Right ventricle myocardium inferior (tissue), 1 donor: ENCODE results near the gene PPP4C. TPM values are rescaled to one million over a fixed set of nuclear protein-coding genes. Genes with fewer than 3 reads are reported as not detected.
A peak's percentile ranks its signal among the peaks of the same experiment; 100 is the strongest.
"Not testable (repeated sequence)": the region's sequence is repeated elsewhere in the genome, so short reads cannot be mapped to it uniquely, and the experiment has no call there.

Source experiments
- ATAC-seq: fragments of 200-7000 bp; cut with Tn5 transposase; one replicate; pipeline ENCODE4 v1.9.1; 2020; ENCODE audit warnings: mild to moderate bottlenecking, moderate library complexity
- DNase-seq: peaks from one replicate; pipeline ENCODE4 v3.0.0; 2021; ENCODE audit errors: missing footprints
- intact Hi-C: fragments of 100-400 bp; cut with DNase I; formaldehyde crosslinking; loops from one replicate; pipeline ENCODE4 v1.11.0; 2022
- total RNA-seq: library from RNA; stranded (reverse); fragmentation: NEBNext Ultra II Directional; extraction: Animal tissue kit (Norgen Biotek cat#: 25700); gene quantifications from one replicate; pipeline ENCODE4 v1.2.1, GENCODE V29; 2021
- donor health status: DM: no; HTN: yes; CAD: no; lungs with severe emphysema.

Gene PPP4C
- total RNA-seq, 1 donor from 2014 or later: 37.8 TPM

DNA sequence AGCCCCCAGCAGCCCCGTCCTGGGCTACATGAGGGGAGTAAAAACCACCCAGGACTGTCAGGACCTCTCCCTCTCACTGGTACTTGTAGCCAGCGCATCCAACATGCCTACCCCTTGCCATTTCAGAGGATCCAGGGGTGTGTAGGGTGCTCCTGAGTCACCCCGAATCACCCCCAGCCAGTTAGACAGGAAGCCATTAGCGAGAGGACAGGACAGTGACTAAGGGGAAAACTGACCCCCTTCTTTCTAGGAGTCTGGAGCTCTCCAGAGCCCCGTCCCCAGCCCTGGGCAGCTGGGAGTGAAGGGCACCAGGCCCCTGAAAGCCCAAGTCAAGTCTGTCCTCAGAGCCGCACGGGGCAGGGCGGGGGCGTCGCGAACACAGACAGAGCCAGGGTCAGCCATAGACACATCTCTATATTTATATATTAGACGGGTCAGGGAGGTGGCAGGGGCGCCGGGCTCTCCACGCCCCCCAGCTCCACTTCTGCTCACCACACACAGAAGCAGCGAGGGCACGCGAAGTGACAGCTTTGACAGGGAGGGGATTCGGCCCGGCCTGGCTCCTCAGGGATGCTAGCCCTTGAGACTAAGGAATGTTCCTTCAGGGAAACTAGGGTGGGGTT is 38.0 kb downstream of the PPP4C start:
- intact Hi-C loops: no loop called here
- DNase-seq (no peak), ATAC-seq (no peak)

DNA sequence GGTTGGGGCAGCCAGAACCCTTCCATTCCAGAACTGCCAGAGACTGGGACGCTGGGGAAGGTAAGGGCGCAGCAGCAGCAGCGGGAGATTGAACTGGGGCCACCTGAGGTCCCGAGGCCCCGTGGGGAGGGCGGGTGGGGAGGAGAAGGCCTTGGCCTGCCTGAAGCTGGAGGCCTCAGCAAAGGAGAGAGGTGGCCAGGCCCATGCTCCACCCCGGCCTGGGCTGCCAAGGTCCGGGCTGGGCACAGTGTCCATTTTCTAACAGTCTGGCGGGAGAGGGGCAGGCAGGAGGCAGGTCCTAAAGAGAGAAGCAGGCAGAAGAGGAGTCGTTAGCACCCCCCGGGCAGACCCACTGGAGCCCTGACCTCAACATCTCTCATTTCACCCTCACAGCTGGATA is 38.6 kb downstream of the PPP4C start:
- ATAC-seq: no peak
- DNase-seq: no peak
- intact Hi-C loops: no loop called here

DNA sequence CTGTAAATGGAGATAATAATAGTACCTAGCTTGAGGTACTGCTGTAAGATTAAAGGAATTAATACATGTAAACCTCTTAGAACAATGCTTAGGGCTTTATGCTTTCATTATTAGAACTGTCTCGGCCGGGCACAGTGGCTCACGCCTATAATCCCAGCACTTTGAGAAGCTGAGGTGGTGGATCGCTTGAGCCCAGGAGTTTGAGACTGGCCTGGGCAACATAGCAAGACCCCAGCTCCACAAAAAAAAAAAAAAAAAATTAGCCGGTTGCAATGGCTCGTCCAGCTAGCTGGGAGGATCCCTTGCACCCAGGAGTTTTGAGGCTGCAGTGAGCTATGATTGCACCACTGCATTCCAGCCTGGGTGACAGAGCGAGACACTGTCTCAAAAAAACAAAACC is 39.0 kb downstream of the PPP4C start:
- intact Hi-C loops, ATAC-seq: not testable (repeated sequence)

DNA sequence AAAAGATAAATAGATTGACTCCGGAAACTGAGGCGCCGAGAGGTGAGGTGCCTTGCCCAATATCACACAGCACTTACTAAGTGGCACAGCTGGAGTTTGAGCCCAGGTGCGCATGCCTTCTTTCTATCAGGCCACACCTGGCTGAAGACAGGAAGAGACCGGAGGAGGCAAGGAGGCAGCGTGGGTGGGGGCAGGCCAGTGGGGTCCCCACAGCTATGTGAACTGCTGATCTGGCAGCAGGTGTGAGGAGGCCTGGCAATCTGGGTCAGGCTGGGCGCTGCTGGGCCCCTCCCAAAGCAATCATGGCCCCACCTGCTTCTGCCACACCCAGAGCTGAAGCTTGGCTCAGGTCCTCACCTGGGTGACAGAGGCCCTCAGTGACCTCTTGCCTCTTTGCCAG is 39.4 kb downstream of the PPP4C start:
- intact Hi-C loops: no loop called here
- no peak for ATAC-seq
- DNase-seq: no peak

More for the DNA sequence above, 39.0 kb downstream of the PPP4C start:
- DNase-seq: not testable (repeated sequence)

DNA sequence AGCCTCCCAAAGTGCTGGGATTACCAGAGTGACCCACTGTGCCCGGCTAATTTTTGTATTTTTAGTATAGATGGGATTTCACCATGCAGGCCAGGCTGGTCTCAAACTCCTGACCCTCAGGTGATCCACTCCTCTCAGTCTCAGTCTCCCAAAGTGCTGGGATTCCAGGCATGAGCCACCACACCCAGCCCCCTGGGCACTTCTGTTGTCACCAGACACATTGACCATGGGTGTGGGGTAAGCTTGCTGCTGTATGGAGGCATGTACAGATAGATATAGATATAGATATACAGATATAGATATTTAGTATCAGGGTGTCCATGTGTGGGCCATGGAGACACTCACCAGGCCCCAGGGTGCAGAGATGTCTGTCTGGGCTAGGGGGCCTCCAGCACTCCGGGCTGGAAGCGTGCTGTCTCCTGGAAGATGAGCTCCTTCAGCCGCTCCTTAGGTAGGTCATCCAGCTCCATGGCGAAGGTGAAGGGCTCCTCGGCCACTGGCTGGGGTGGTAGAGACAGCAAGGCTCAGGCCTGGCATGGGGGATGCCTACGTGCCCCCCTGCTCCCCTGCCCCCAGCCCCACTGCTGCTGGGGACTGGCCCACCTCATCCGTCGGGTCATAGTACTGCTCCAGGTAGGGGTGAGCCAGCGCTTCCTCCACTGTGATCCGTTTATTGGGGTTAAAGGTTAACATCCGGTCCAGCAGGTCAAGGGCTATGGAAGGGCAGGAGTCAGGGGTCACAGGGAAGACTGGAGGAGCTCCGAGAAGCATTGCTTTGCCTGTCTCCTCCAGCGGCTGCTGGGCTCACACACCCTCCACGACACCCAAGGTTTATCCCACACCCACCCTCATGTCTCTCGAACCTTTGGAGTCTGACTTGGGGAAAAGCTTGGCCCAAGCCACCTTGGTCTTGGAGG is 40.8 kb downstream of the PPP4C start:
- no peak for DNase-seq
- ATAC-seq: no peak
- intact Hi-C loops: no loop called here

DNA sequence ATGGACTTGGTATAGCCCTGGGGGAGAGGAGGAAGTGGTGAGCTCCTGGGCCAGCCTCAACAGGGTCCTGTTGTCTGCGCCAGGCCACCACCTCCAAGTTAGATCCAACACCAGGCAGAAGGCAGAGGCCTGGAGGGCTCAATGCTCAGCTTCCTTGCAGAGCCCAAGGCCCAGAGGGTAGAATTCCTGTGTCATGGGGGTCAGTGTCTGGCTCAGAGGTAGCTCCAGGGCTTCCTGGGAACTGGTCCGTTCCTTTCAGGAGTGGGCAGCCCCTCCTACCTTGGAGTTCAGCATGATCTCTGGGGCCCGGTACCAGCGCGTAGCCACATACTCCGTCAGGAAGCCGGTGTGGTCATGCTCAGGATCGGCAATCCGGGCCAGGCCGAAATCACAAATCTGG is 42.0 kb downstream of the PPP4C start:
- ATAC-seq (no peak), DNase-seq (no peak)
- intact Hi-C loops: no loop called here

DNA sequence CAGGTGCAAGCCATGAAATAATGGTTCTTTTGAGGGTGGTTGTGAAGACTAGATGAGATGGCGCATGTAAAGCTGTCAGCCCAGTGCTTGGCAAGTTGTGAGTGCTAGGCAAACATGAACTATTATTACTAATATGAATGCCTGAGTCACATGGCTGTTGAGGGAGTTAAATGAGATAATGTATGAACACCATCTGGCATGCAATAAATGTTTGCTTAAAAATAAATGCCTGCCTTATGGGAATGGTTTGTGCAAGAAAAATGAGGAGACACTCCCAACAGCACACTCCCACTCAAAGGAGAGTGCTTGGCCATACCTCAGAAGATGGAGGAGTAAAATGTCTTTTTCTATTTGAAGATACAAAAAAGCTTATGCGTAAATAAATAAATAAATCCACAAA is 43.6 kb downstream of the PPP4C start:
- ATAC-seq (no peak), DNase-seq (no peak)
- intact Hi-C loops: no loop called here

DNA sequence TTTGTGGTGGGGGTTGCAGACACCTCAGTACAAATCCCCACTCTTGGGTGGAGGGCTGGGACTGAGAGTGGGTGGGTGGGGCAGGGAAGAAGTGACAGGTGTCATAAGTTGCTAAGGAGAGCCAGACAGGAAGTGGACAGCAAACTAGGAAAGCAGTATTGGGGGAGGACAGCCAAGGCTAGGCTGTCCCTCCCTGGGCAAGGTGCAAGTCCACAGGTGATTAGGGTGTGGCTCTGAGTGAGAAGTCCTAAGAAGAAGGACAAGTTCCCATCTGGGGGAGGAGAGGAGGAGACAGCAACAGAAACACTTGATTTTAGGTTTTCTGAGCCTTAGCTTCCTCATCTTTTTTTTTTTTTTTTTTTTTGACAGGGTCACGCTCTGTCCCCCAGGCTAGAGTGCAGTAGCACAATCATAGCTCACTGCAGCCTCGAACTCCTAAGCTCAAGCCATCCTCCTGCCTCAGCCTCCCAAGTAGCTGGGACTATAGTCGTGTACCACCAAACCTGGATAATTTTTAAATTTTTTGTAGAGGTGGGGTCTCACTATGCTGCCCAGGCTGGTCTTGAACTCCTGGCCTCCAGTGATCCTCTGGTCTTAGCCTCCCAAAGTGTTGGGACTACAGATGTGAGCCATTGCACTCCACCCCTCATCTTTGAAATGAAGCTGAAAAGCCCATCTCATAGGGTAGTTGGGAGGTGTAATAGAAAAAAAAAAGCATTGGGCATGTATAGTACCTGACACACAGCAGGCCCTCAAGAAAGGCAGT is 44.7 kb downstream of the PPP4C start:
- intact Hi-C loops: no loop called here
- DNase-seq (no peak), ATAC-seq (no peak)

DNA sequence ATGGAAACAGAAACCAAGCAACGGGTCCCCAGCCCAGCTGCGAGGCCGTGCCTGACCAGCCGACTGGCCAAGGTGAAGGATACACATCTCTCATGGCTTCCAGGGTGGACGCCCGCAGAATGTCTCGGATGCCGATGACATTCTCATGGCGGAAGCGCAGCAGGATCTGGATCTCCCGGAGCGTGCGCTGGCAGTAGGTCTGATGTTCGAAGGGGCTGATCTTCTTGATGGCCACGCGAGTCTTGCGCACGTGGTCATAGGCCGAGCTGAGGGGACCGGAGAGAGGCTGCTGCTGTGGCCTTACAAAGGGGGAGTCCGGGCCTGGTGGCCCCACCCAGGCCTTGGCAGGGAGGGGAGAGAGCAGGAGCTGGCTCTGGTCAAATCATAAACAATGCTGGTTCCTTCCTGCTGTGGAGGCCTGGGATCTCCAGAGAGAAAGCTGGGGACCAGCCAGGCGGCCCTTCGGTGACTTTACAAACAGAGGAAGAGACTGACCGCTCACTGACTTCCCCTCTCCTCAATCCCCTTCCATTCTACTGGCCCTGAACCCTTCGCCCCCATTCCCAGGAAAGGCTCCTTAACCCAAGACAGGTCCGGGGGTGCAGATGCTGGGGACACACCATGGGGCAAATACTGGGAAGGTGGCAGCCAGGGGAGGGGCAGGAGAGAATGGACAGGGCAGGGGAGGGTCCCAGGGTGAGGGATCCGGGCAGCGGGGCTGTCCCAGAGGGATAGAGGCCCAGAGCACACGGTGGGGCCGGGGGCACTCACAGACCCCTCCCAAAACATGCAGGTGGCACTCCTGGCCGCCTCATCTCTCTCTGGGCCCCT is 46.2 kb downstream of the PPP4C start:
- intact Hi-C loops: loop anchor here (2.0 kb wide), 1 partner anchor 57 kb away; the partner anchor contains the start of gene ALDOA
- DNase-seq: peak; percentile 88
- peak; percentile 82 for ATAC-seq

DNA sequence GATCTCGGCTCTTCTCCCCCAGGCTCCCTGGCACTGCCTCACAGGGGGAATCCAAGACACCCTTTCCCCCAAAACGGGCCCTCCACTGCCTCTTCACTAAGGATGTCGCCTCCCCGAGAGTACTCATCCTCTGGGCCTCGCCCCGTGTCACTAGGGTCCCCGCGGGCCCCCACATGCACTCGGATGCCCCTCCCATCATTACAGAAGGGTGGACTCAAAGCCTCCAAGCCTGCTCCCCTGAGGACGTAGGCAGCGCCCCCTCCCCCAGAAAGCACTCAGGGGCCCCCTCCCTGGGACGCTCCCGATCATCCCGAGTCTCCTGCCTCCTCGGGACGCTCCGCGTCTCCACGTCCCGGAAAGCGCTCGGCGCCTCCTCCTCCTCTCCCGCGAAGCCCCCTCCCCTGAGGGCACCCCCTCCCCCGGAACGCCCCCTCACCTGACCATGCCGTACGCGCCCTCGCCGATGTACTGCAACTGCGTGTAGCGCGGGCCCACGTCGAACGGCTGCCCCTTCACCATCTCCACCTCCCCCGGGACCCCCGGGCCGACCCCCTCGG is 46.9 kb downstream of the PPP4C start:
- intact Hi-C loops: loop anchor here (1.0 to 2.0 kb wide), 2 partner anchors 26 to 58 kb away; partner anchors contain the start of genes ALDOA and YPEL3
- DNase-seq (no peak), ATAC-seq (peak; percentile 4)

DNA sequence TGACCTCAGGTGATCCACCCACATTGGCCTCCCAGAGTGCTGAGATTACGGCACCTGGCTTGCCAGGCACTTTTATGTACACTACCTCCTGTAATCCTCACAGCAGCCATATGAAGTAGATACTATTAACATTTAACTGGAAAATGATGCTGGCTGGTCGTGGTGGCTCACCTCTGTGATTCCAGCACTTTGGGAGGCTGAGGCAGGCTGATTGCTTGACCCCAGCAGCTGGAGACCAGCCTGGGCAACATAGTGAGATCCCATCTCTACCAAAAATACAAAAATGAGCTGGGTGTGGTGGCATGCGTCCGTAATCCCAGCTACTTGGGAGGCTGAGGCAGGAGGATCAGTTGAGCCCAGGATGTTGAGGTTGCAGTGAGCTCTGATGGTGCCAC is 49.2 kb downstream of the PPP4C start:
- ATAC-seq (no peak), DNase-seq (no peak)
- intact Hi-C loops: loop anchor here (5.0 kb wide), 1 partner anchor 37 kb away; no protein-coding TSS in a partner anchor

DNA sequence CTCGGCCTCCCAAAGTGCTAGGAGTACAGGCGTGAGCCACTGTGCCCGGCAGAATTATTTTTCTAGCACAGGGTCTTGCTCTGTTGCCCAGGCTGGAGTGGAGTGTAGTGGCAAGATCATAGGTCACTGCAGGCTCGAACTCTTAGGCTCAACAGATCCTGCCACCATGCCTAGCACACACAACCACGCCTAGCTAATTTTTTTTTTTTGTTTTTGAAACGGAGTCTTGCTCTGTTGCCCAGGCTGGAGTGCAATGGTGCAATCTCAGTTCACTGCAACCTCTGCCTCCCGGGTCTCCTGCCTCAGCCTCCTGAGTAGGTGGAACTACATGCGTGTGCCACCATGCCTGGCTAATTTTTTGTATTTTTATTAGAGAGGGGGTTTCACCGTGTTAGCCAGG is 49.9 kb downstream of the PPP4C start:
- not testable (repeated sequence) for DNase-seq, ATAC-seq
- intact Hi-C loops: loop anchor here (5.0 kb wide), 1 partner anchor 37 kb away; no protein-coding TSS in a partner anchor

DNA sequence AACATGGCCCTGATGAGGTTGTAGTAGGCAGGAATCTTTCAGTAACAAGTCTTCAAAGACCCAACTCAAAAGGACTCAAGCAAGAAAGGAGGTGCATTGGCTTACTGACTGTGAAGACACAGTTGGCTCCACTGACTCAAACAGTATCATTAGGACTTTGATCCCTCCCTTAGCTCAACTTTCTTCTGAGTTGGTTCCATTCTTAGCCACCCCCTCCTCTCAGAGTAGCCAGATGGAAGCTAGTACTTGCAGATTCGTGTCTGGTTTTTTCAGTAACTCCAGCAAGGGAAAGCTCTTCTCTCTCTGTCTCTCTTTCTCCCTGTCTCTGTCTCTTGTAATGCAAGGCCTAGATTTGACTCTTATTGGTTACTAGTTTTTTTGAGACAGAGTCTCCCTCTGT is 52.2 kb downstream of the PPP4C start:
- intact Hi-C loops: loop anchor here (5.0 kb wide), 1 partner anchor 34 kb away; no protein-coding TSS in a partner anchor
- DNase-seq (no peak), ATAC-seq (no peak)

DNA sequence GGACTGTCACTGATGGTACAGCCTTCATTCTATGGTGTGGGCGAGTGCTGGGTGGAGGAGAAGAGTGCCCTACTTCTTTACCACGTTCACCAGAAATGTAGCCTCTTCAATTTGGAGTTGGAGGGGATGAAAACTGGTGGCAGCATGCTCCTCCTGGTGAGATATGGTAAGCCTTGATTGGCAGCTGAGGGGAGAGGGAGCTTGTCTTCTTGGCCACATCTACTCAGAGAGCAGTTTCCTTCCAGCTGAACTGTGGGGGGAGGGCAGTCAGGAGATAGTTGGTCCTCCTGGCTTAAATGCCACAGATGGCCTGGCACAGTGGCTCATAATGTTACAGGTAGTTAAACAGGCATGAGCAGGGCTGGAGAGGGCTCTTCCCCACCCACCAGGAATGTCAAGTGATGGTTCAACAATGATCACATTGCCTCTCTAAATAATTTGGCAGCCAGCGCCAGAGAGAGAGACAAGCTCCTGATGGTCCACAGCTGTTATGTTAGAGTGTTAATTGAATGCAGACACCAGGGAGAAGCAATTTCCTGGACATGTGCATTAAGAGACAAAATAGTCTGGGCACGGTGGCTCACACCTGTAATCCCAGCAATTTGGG is 56.2 kb downstream of the PPP4C start:
- peak; percentile 44 for ATAC-seq
- no peak for DNase-seq
- intact Hi-C loops: no loop called here

DNA sequence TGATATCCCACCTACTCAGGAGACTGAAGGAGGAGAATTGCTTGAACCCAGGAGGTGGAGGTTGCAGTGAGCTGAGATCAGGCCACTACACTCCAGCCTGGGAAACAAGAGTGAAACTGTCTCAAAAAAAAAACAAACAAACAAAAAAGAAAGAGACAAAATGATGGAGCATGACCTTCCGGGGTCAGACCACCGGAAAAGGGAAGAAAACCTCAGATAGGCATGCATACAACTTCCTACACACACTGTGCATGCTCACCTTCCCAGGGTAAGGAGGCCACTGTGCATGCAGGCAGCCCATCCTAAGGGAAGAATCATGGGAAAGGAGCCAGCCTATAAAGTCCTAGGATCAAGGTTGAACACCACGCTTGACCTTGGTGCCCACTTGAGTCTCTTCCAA is 56.8 kb downstream of the PPP4C start:
- ATAC-seq: no peak
- intact Hi-C loops: no loop called here
- DNase-seq: no peak
